CD14-positive monocyte (primary cell): ENCODE data around the gene MADD. TPM values are rescaled to one million over a fixed set of nuclear protein-coding genes. Genes with fewer than 3 reads are reported as not detected.

ENCODE experiments used
- DNase-seq, 3 donors: peaks; one replicate each; pipeline ENCODE4 v3.0.0-alpha.2; 2011 to 2022
- H2AFZ ChIP-seq: 2 replicates; pipeline ENCODE4 v1.6.0; 2012; ENCODE audit warnings: mild to moderate bottlenecking, low read depth, low read length, inconsistent platforms; ENCODE audit not compliant: insufficient read depth, poor library complexity, severe bottlenecking
- H3K27ac ChIP-seq, 2 donors: 1 replicate in 1 of 2; 2 replicates in 1 of 2; pipeline ENCODE4 v1.5.1; 2012 to 2013; ENCODE audit warnings: low read length in 2 of 2, control low read depth in 1 of 2, inconsistent platforms in 1 of 2, low read depth in 1 of 2, mild to moderate bottlenecking in 1 of 2
- H3K27me3 ChIP-seq, 2 donors: one replicate each; pipeline versions ENCODE4 v1.6.0 to v1.6.1; 2011 to 2013; ENCODE audit warnings: low read length in 2 of 2; ENCODE audit not compliant: control insufficient read depth in 2 of 2, insufficient read depth in 2 of 2
- H3K36me3 ChIP-seq, 2 donors: replicated peaks in 1 of 2; 1 replicate in 1 of 2; 2 replicates in 1 of 2; pipeline versions ENCODE4 v1.5.1 to v1.6.1; 2012 to 2013; ENCODE audit warnings: low read length in 2 of 2, control low read depth in 1 of 2, inconsistent platforms in 1 of 2, mild to moderate bottlenecking in 1 of 2; ENCODE audit not compliant: insufficient read depth in 2 of 2, control insufficient read depth in 1 of 2
- H3K4me1 ChIP-seq, 2 donors: 1 replicate in 1 of 2; 2 replicates in 1 of 2; pipeline versions ENCODE4 v1.5.1 to v1.6.1; 2012 to 2013; ENCODE audit warnings: low read length in 2 of 2, control low read depth in 1 of 2, inconsistent platforms in 1 of 2, mild to moderate bottlenecking in 1 of 2, moderate library complexity in 1 of 2; ENCODE audit not compliant: insufficient read depth in 2 of 2, control insufficient read depth in 1 of 2
- H3K4me2 ChIP-seq: replicated peaks from 2 replicates; pipeline ENCODE3; 2012; ENCODE audit warnings: low read length, moderate library complexity, mild to moderate bottlenecking; ENCODE audit not compliant: poor library complexity, severe bottlenecking; ENCODE audit errors: extremely low read depth
- H3K4me3 ChIP-seq, 3 experiments: fragments of 200-600 bp in 1 of 3; sonication (generic) in 1 of 3; replicated peaks in 1 of 3; 1 replicate in 2 of 3; 2 replicates in 1 of 3; pipeline ENCODE4 v1.5.1; 2011 to 2013; ENCODE audit warnings: low read length in 3 of 3, mild to moderate bottlenecking in 3 of 3, control low read depth in 2 of 3, low read depth in 2 of 3, inconsistent platforms in 1 of 3, moderate library complexity in 1 of 3
- H3K79me2 ChIP-seq: 2 replicates; pipeline ENCODE4 v1.6.0; 2012; ENCODE audit warnings: mild to moderate bottlenecking, control low read depth, inconsistent platforms, low read length, moderate library complexity; ENCODE audit not compliant: insufficient read depth
- H3K9ac ChIP-seq: 2 replicates; pipeline ENCODE4 v1.6.0; 2017; ENCODE audit warnings: low read length, mild to moderate bottlenecking; ENCODE audit not compliant: insufficient read depth, poor library complexity, severe bottlenecking
- H3K9me3 ChIP-seq, 2 donors: replicated peaks in 1 of 2; 1 replicate in 1 of 2; 2 replicates in 1 of 2; pipeline versions ENCODE4 v1.5.1 to v1.6.1; 2012 to 2013; ENCODE audit warnings: low read length in 2 of 2, control low read depth in 1 of 2; ENCODE audit not compliant: control insufficient read depth in 1 of 2, insufficient read depth in 1 of 2
- H4K20me1 ChIP-seq: 2 replicates; pipeline ENCODE4 v1.6.0; 2012; ENCODE audit warnings: mild to moderate bottlenecking, low read length, control low read depth, moderate library complexity; ENCODE audit not compliant: insufficient read depth
- H3K27ac Mint-ChIP-seq, 7 donors: one replicate each; pipeline ENCODE4 v1.8.0; 2020; ENCODE audit warnings: mild to moderate bottlenecking in 7 of 7, mixed read lengths in 7 of 7, moderate library complexity in 6 of 7, inconsistent platforms in 2 of 7
- H3K27me3 Mint-ChIP-seq, 3 donors: one replicate each; pipeline ENCODE4 v1.8.0; 2021 to 2022; ENCODE audit warnings: low read depth in 3 of 3, mild to moderate bottlenecking in 3 of 3, mixed read lengths in 3 of 3, moderate library complexity in 3 of 3, inconsistent platforms in 1 of 3
- H3K36me3 Mint-ChIP-seq, 2 donors: one replicate each; pipeline ENCODE4 v1.8.0; 2020; ENCODE audit warnings: mixed read lengths in 2 of 2, inconsistent platforms in 1 of 2, mild to moderate bottlenecking in 1 of 2
- H3K4me1 Mint-ChIP-seq: one replicate; pipeline ENCODE4 v1.8.0; 2020; ENCODE audit warnings: mild to moderate bottlenecking, mixed read lengths
- H3K4me3 Mint-ChIP-seq, 2 donors: one replicate each; pipeline ENCODE4 v1.8.0; 2020; ENCODE audit warnings: mild to moderate bottlenecking in 2 of 2, mixed read lengths in 2 of 2, moderate library complexity in 1 of 2
- H3K9me3 Mint-ChIP-seq, 7 donors: one replicate each; pipeline ENCODE4 v1.8.0; 2020 to 2022; ENCODE audit warnings: mixed read lengths in 7 of 7, mild to moderate bottlenecking in 6 of 7, moderate library complexity in 6 of 7, inconsistent platforms in 2 of 7
- WGBS: methylation state at CpG from one replicate; pipeline ENCODE4 v1.1.5; 2013; ENCODE audit warnings: missing lambda C conversion rate; ENCODE audit not compliant: insufficient coverage; 5-methylcytosine and 5-hydroxymethylcytosine counted together
- intact Hi-C, 2 donors: fragments of 100-400 bp; cut with micrococcal nuclease; formaldehyde crosslinking; loops; one replicate each; pipeline versions ENCODE4 v1.15.0 to v1.15.1; 2023
- polyA plus RNA-seq, 3 donors: library from polyadenylated mRNA; depleted of rRNA in 1 of 3; unstranded in 2 of 3; stranded (reverse) in 1 of 3; fragments of 300-500 nt in 2 of 3; fragments of >200 nt in 1 of 3; fragmentation: Illumina TruSeq in 2 of 3; gene quantifications; 1 replicate in 2 of 3; 2 replicates in 1 of 3; pipeline ENCODE4 v1.2.3, GENCODE V29; 2012 to 2021
- TF ChIP-seq, protein P1 (sequence below): fragments of 200-600 bp; IDR thresholded peaks from one replicate; pipeline ENCODE4 v1.8.0; 2022; ENCODE audit warnings: antibody characterized with exemption, mild to moderate bottlenecking

Gene MADD
- polyA plus RNA-seq, 3 donors: 6.4 to 58.1 (median 12.2) TPM

DNA sequence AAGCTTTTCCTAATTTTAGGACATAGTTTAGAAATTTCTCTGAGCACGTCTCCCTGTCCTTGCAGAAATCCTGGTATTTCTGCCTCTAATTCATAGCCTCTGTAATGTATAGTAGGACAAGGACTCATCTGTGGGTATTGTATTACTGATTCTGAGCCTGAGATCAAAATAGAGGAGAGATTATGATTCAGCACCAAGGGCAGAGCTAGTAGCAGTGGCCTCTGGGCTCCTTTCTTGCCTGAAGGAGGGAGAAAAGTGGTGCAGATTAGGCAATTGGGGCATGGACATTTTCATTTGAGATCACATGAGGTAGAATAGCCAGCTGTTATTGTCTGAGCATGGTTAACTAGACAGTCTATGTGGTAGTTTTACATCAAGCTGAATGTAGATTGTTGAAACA is 2.8 kb downstream of the MADD start:
- WGBS: no CpG with 5 or more reads among the region's 1 CpG
- H2AFZ ChIP-seq: no peak overlapping the region
- H3K9me3 ChIP-seq: no peaks in the 10 kb centered on the region
- H3K9ac ChIP-seq: no peak overlapping the region
- H3K36me3 Mint-ChIP-seq: peaks cover 36 to 39% of the 10 kb centered on the region in 2 donors
- no peaks in the 10 kb centered on the region for H3K27me3 ChIP-seq
- peaks cover 42% of the 10 kb centered on the region for H3K4me1 Mint-ChIP-seq
- peak overlapping the region in 1 of 7 donors; percentile 45 for H3K27ac Mint-ChIP-seq
- H3K79me2 ChIP-seq: peaks cover 69% of the 10 kb centered on the region
- DNase-seq: no peak
- H3K27me3 Mint-ChIP-seq: peaks cover 0 to 3% (median 1%) of the 10 kb centered on the region in 3 donors
- peaks cover 36 to 39% of the 10 kb centered on the region in 2 donors for H3K4me1 ChIP-seq
- intact Hi-C loops: loop anchor here in 1 of 2 donors (10.0 kb wide), 1 partner anchor 92 kb away; no protein-coding TSS in a partner anchor
- H3K4me3 ChIP-seq: no peak overlapping the region
- H4K20me1 ChIP-seq: peaks cover 73% of the 10 kb centered on the region
- peak overlapping the region in 1 of 2 donors; percentile 43 for H3K27ac ChIP-seq
- TF ChIP-seq, protein P1, sequence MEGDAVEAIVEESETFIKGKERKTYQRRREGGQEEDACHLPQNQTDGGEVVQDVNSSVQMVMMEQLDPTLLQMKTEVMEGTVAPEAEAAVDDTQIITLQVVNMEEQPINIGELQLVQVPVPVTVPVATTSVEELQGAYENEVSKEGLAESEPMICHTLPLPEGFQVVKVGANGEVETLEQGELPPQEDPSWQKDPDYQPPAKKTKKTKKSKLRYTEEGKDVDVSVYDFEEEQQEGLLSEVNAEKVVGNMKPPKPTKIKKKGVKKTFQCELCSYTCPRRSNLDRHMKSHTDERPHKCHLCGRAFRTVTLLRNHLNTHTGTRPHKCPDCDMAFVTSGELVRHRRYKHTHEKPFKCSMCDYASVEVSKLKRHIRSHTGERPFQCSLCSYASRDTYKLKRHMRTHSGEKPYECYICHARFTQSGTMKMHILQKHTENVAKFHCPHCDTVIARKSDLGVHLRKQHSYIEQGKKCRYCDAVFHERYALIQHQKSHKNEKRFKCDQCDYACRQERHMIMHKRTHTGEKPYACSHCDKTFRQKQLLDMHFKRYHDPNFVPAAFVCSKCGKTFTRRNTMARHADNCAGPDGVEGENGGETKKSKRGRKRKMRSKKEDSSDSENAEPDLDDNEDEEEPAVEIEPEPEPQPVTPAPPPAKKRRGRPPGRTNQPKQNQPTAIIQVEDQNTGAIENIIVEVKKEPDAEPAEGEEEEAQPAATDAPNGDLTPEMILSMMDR: no peak
- peaks cover 42 to 43% of the 10 kb centered on the region in 2 donors for H3K36me3 ChIP-seq
- H3K4me3 Mint-ChIP-seq: no peak overlapping the region
- H3K4me2 ChIP-seq: no peak overlapping the region
- H3K9me3 Mint-ChIP-seq: peaks cover 0 to 2% (median 0%) of the 10 kb centered on the region in 7 donors

GRCh38 chr11:47274495-47275235 is 4.7 kb downstream of the MADD start:
- Histone ChIP-seq H3K4me2 (no peak overlapping the region), H2AFZ (no peak overlapping the region), H4K20me1 (peaks cover 83% of the 10 kb centered on the region), H3K4me3 (no peak overlapping the region), H3K27me3 (no peaks in the 10 kb centered on the region), H3K36me3 (peaks cover 62% of the 10 kb centered on the region in 2 donors), H3K9ac (no peak overlapping the region), H3K27ac (no peak overlapping the region), H3K9me3 (no peaks in the 10 kb centered on the region), H3K79me2 (peaks cover 69% of the 10 kb centered on the region), H3K4me1 (peaks cover 20 to 22% of the 10 kb centered on the region in 2 donors)
- Mint-ChIP-seq H3K4me1 (peaks cover 26% of the 10 kb centered on the region), H3K9me3 (peaks cover 0 to 2% (median 0%) of the 10 kb centered on the region in 7 donors), H3K4me3 (no peak overlapping the region), H3K27ac (peak overlapping the region in 2 of 7 donors; percentile 18 to 32), H3K27me3 (peaks cover 0 to 1% (median 0%) of the 10 kb centered on the region in 3 donors), H3K36me3 (peaks cover 55 to 57% of the 10 kb centered on the region in 2 donors)
- TF ChIP-seq, protein P1: no peak
- 95% methylated on average over 9 of the region's 28 CpGs for WGBS
- intact Hi-C loops: loop anchor here in 1 of 2 donors (10.0 kb wide), 1 partner anchor 90 kb away; no protein-coding TSS in a partner anchor
- no peak for DNase-seq
